ENCODE data around the gene MYORG.

Gene MYORG

GRCh38 chr9:34376596-34377403 lies at the start of gene MYORG:
MYORG (minus strand) TSS chr9:34376898; CDS start chr9:34372943, 3,955 bp downstream.
- peak; percentile 89 for DNase-seq

- no peak for DNase-seq
Measured at GRCh38 chr9:34419716-34420504, 43.2 kb upstream of the MYORG start.

GRCh38 chr9:34417734-34418133 lies 41.0 kb upstream of the MYORG start:
- no peak for DNase-seq

- no peak for DNase-seq
Measured at GRCh38 chr9:34413231-34413852, 36.6 kb upstream of the MYORG start.

- DNase-seq, result no peak
Measured at GRCh38 chr9:34412336-34412735, 35.6 kb upstream of the MYORG start.

GRCh38 chr9:34409154-34409553 lies 32.5 kb upstream of the MYORG start:
- no peak for DNase-seq

- DNase-seq, result no peak
Measured at GRCh38 chr9:34408173-34408572, 31.5 kb upstream of the MYORG start.

- DNase-seq, result no peak
Measured at GRCh38 chr9:34406219-34406618, 29.5 kb upstream of the MYORG start.

GRCh38 chr9:34405719-34406118 lies 29.0 kb upstream of the MYORG start:
- DNase-seq, result no peak

GRCh38 chr9:34403554-34404380 lies 27.1 kb upstream of the MYORG start:
- DNase-seq, result no peak

GRCh38 chr9:34400686-34401602 lies 24.2 kb upstream of the MYORG start:
- DNase-seq, result no peak

- no peak for DNase-seq
Measured at GRCh38 chr9:34400275-34400674, 23.6 kb upstream of the MYORG start.

- no peak for DNase-seq
Measured at GRCh38 chr9:34399729-34400128, 23.0 kb upstream of the MYORG start.

GRCh38 chr9:34398875-34399274 lies 22.2 kb upstream of the MYORG start:
- DNase-seq, result no peak

GRCh38 chr9:34396276-34397214 lies 19.8 kb upstream of the MYORG start:
- DNase-seq, result no peak

GRCh38 chr9:34392511-34392910 lies 15.8 kb upstream of the MYORG start:
- no peak for DNase-seq

- no peak for DNase-seq
Measured at GRCh38 chr9:34387239-34387638, 10.5 kb upstream of the MYORG start.

- DNase-seq, result no peak
Measured at GRCh38 chr9:34386656-34387055, 10.0 kb upstream of the MYORG start.

- no peak for DNase-seq
Measured at GRCh38 chr9:34385561-34386230, 9.0 kb upstream of the MYORG start.

Data from NCI-H1436 treated with DMSO at 0.1 percent for 48 hours (cell line).